Hepatocyte (in vitro differentiated cells): ENCODE data around the gene AP1G2. TPM values are rescaled to one million over a fixed set of nuclear protein-coding genes. Genes with fewer than 3 reads are reported as not detected.

ENCODE experiments used
- DNase-seq: peaks from one replicate; pipeline ENCODE4 v3.0.0-alpha.2; 2016; ENCODE audit warnings: low spot score
- H2AFZ ChIP-seq: fragments of 200-600 bp; sonication (generic); 2 replicates; pipeline ENCODE4 v1.6.0; 2016; ENCODE audit warnings: antibody characterized with exemption, mild to moderate bottlenecking
- H3K27ac ChIP-seq: fragments of 200-600 bp; sonication (generic); 2 replicates; pipeline ENCODE4 v1.5.1; 2016; ENCODE audit warnings: mild to moderate bottlenecking
- H3K27me3 ChIP-seq: fragments of 200-600 bp; sonication (generic); 2 replicates; pipeline ENCODE4 v1.6.1; 2016
- H3K36me3 ChIP-seq: fragments of 200-600 bp; sonication (generic); replicated peaks from 2 replicates; pipeline ENCODE4 v1.5.1; 2016; ENCODE audit warnings: low read depth; ENCODE audit not compliant: insufficient read depth
- H3K4me1 ChIP-seq: fragments of 200-600 bp; sonication (generic); 2 replicates; pipeline ENCODE4 v1.5.1; 2016; ENCODE audit warnings: mild to moderate bottlenecking, moderate library complexity; ENCODE audit not compliant: insufficient read depth
- H3K4me2 ChIP-seq: fragments of 200-600 bp; sonication (generic); 2 replicates; pipeline ENCODE4 v1.6.0; 2016
- H3K4me3 ChIP-seq: fragments of 200-600 bp; sonication (generic); 2 replicates; pipeline ENCODE4 v1.5.1; 2016; ENCODE audit warnings: mild to moderate bottlenecking
- H3K79me2 ChIP-seq: fragments of 200-600 bp; sonication (generic); 2 replicates; pipeline ENCODE4 v1.6.0; 2017; ENCODE audit warnings: mild to moderate bottlenecking
- H3K9me2 ChIP-seq: fragments of 200-600 bp; sonication (generic); replicated peaks from 2 replicates; pipeline ENCODE4 v1.6.0; 2017; ENCODE audit warnings: mild to moderate bottlenecking; ENCODE audit not compliant: insufficient read depth
- H3K9me3 ChIP-seq: fragments of 200-600 bp; sonication (generic); 2 replicates; pipeline ENCODE4 v1.5.1; 2016; ENCODE audit warnings: low read depth, mild to moderate bottlenecking
- H4K20me1 ChIP-seq: fragments of 200-600 bp; sonication (generic); 2 replicates; pipeline ENCODE4 v1.6.0; 2016; ENCODE audit warnings: mild to moderate bottlenecking; ENCODE audit not compliant: insufficient read depth, poor library complexity, severe bottlenecking
- CTCF ChIP-seq: fragments of 200-600 bp; sonication (generic); IDR thresholded peaks from 2 replicates; pipeline ENCODE4 v1.5.1; 2016; ENCODE audit warnings: antibody characterized with exemption, mild to moderate bottlenecking; ENCODE audit not compliant: poor library complexity
- EZH2 ChIP-seq: fragments of 200-600 bp; sonication (generic); IDR thresholded peaks from 2 replicates; pipeline ENCODE4 v1.6.1; 2016; ENCODE audit warnings: antibody characterized with exemption, mild to moderate bottlenecking, borderline replicate concordance
- EZH2phosphoT487 ChIP-seq: fragments of 200-600 bp; sonication (generic); IDR thresholded peaks from one replicate; pipeline ENCODE4 v1.6.1; 2018; ENCODE audit warnings: antibody characterized with exemption, mild to moderate bottlenecking, low read depth, moderate library complexity; ENCODE audit not compliant: unreplicated experiment, severe bottlenecking
- WGBS: methylation state at CpG from one replicate; pipeline ENCODE4 v1.1.6; 2016; ENCODE audit warnings: low lambda C conversion rate; ENCODE audit errors: missing lambda C conversion rate; 5-methylcytosine and 5-hydroxymethylcytosine counted together
- polyA plus RNA-seq: library from polyadenylated mRNA; unstranded; fragments of >200 nt; fragmentation: Nextera tagmentation; extraction: Ambion mirVana; gene quantifications from 2 replicates; pipeline ENCODE4 v1.2.1, GENCODE V29; 2016
- total RNA-seq: library from RNA; depleted of rRNA; stranded (reverse); fragments of >200 nt; gene quantifications from 2 replicates; pipeline ENCODE4 v1.2.3, GENCODE V29; 2014

AP1G2 gene
- total and polyA plus RNA-seq, 2 experiments from 2014 or later: 87.5 to 191 TPM

GRCh38 chr14:23535943-23536342 lies 31.6 kb downstream of the AP1G2 start:
- Histone ChIP-seq H2AFZ (no peak overlapping the region), H3K4me2 (no peak overlapping the region), H3K4me3 (no peak overlapping the region), H3K27me3 (no peaks in the 10 kb centered on the region), H3K79me2 (no peaks in the 10 kb centered on the region), H3K9me2 (no peaks in the 10 kb centered on the region), H3K4me1 (no peaks in the 10 kb centered on the region), H3K27ac (no peak overlapping the region), H3K9me3 (no peaks in the 10 kb centered on the region), H4K20me1 (no peaks in the 10 kb centered on the region), H3K36me3 (no peaks in the 10 kb centered on the region)
- no peak for DNase-seq
- WGBS: 88% methylated on average over 4 of the region's 4 CpGs
- TF ChIP-seq CTCF (no peak), EZH2 (no peak), EZH2phosphoT487 (no peak)

- no peak overlapping the region for H3K4me2 ChIP-seq
- no peaks in the 10 kb centered on the region for H3K9me2 ChIP-seq
- H3K4me1 ChIP-seq: no peaks in the 10 kb centered on the region
- DNase-seq: no peak
- H3K9me3 ChIP-seq: no peaks in the 10 kb centered on the region
- H3K27ac ChIP-seq: no peak overlapping the region
- WGBS: 98% methylated on average over 14 of the region's 16 CpGs
- H2AFZ ChIP-seq: no peak overlapping the region
- H3K4me3 ChIP-seq: no peak overlapping the region
- no peaks in the 10 kb centered on the region for H4K20me1 ChIP-seq
- no peak for TF ChIP-seq CTCF
- no peak for TF ChIP-seq EZH2
- TF ChIP-seq EZH2phosphoT487: no peak
- no peaks in the 10 kb centered on the region for H3K27me3 ChIP-seq
- H3K36me3 ChIP-seq: no peaks in the 10 kb centered on the region
- no peaks in the 10 kb centered on the region for H3K79me2 ChIP-seq
These were observed 33.7 kb downstream of the AP1G2 start for GRCh38 chr14:23533652-23534435.

GRCh38 chr14:23532658-23533057 lies 34.9 kb downstream of the AP1G2 start:
- whole genome bisulfite sequencing: 96% methylated on average over 7 of the region's 7 CpGs
- H2AFZ ChIP-seq: no peak overlapping the region
- H3K4me2 ChIP-seq: no peak overlapping the region
- H4K20me1 ChIP-seq: no peaks in the 10 kb centered on the region
- no peaks in the 10 kb centered on the region for H3K27me3 ChIP-seq
- no peaks in the 10 kb centered on the region for H3K79me2 ChIP-seq
- no peaks in the 10 kb centered on the region for H3K36me3 ChIP-seq
- H3K27ac ChIP-seq: no peak overlapping the region
- H3K9me3 ChIP-seq: no peaks in the 10 kb centered on the region
- no peaks in the 10 kb centered on the region for H3K4me1 ChIP-seq
- TF ChIP-seq EZH2 (no peak), CTCF (no peak), EZH2phosphoT487 (no peak)
- no peaks in the 10 kb centered on the region for H3K9me2 ChIP-seq
- H3K4me3 ChIP-seq: no peak overlapping the region
- DNase-seq: no peak
